Common myeloid progenitor, CD34-positive (primary cell): ENCODE data around the gene TMEM242.

ENCODE experiments used
- CTCF ChIA-PET: fragments of 350-600 bp; sonication (Branson Sonifier 250); formaldehyde crosslinking; loops from one replicate; lab custom pipeline; 2021; ENCODE audit warnings: antibody characterized with exemption; lab: Charles Lee
- POLR2A ChIA-PET: fragments of 350-600 bp; sonication (Branson Sonifier 250); formaldehyde crosslinking; loops from one replicate; lab custom pipeline; 2021; ENCODE audit warnings: antibody characterized with exemption; lab: Charles Lee
- DNase-seq, 3 donors: peaks; one replicate each; pipeline versions ENCODE4 v3.0.0 to v3.0.0-alpha.2; 2013
- H3K27ac ChIP-seq, 2 experiments: 1 replicate in 1 of 2; 2 replicates in 1 of 2; pipeline ENCODE4 v1.7.0; 2013; ENCODE audit warnings: inconsistent platforms in 2 of 2, low read length in 2 of 2, mild to moderate bottlenecking in 2 of 2, low read depth in 1 of 2, moderate library complexity in 1 of 2; ENCODE audit not compliant: severe bottlenecking in 2 of 2, insufficient read depth in 1 of 2, poor library complexity in 1 of 2
- H3K27me3 ChIP-seq, 5 experiments: replicated peaks in 2 of 5; 1 replicate in 3 of 5; 2 replicates in 2 of 5; pipeline versions ENCODE4 v1.6.1 to v1.7.0; 2013; ENCODE audit warnings: low read length in 4 of 5, mild to moderate bottlenecking in 2 of 5, moderate library complexity in 2 of 5, inconsistent platforms in 1 of 5; ENCODE audit not compliant: insufficient read depth in 5 of 5, control insufficient read depth in 4 of 5
- H3K36me3 ChIP-seq, 4 experiments: 1 replicate in 2 of 4; 2 replicates in 2 of 4; pipeline versions ENCODE4 v1.6.1 to v1.7.0; 2013; ENCODE audit warnings: low read length in 3 of 4, control low read depth in 1 of 4, mild to moderate bottlenecking in 1 of 4; ENCODE audit not compliant: control insufficient read depth in 4 of 4, insufficient read depth in 4 of 4
- H3K4me1 ChIP-seq, 4 experiments: 1 replicate in 3 of 4; 2 replicates in 1 of 4; pipeline versions ENCODE4 v1.6.1 to v1.7.1; 2013; ENCODE audit warnings: low read length in 3 of 4, mild to moderate bottlenecking in 3 of 4, control low read depth in 1 of 4, inconsistent platforms in 1 of 4, moderate library complexity in 1 of 4; ENCODE audit not compliant: control insufficient read depth in 4 of 4, insufficient read depth in 4 of 4; ENCODE audit errors: control extremely low read depth in 1 of 4
- H3K4me3 ChIP-seq, 7 experiments: 1 replicate in 4 of 7; 2 replicates in 3 of 7; pipeline versions ENCODE4 v1.5.1 to v1.7.0; 2013; ENCODE audit warnings: mild to moderate bottlenecking in 7 of 7, low read length in 6 of 7, moderate library complexity in 6 of 7, inconsistent platforms in 2 of 7, low read depth in 2 of 7, control low read depth in 1 of 7; ENCODE audit not compliant: insufficient read depth in 4 of 7, control insufficient read depth in 1 of 7; ENCODE audit errors: extremely low read depth in 1 of 7
- H3K9me3 ChIP-seq, 5 experiments: 1 replicate in 4 of 5; 2 replicates in 1 of 5; pipeline versions ENCODE4 v1.6.1 to v1.7.1; 2013; ENCODE audit warnings: low read length in 4 of 5, mild to moderate bottlenecking in 2 of 5, inconsistent platforms in 1 of 5, low read depth in 1 of 5, moderate library complexity in 1 of 5; ENCODE audit not compliant: control insufficient read depth in 4 of 5, insufficient read depth in 2 of 5; ENCODE audit errors: control extremely low read depth in 1 of 5
- WGBS: methylation state at CpG from one replicate; pipeline ENCODE4 v1.1.5; 2013; ENCODE audit not compliant: insufficient coverage; 5-methylcytosine and 5-hydroxymethylcytosine counted together

The TMEM242 gene

DNA sequence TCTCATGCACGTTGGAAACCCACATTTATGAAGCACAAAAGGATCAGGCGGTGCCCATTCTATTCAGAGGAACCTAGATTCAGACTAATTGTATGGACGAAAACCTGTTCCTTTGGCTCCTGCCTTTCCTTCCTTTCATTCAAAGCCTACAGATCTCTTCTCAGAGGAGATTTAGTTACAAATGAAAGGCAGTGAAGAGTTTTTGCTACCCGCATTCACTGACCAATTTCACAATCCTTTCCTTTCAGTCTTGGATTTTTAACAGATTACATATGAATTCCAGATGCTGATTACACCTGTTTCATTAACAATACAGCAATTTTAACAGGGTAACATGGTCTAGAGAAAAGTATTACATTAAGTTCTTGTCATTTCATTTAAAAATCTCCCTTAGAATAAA lies 32.0 kb downstream of the TMEM242 start:
- Histone ChIP-seq H3K4me1 (peaks cover 0 to 2% (median 0%) of the 10 kb centered on the region in 4 experiments), H3K9me3 (no peaks in the 10 kb centered on the region), H3K4me3 (no peak overlapping the region), H3K36me3 (peaks cover 8 to 34% (median 20%) of the 10 kb centered on the region in 4 experiments), H3K27me3 (no peaks in the 10 kb centered on the region), H3K27ac (no peak overlapping the region)
- no peak for DNase-seq
- WGBS, result 100% methylated on average over 2 of the region's 4 CpGs
- ChIA-PET POLR2A (no interaction called here), CTCF (no interaction called here)

DNA sequence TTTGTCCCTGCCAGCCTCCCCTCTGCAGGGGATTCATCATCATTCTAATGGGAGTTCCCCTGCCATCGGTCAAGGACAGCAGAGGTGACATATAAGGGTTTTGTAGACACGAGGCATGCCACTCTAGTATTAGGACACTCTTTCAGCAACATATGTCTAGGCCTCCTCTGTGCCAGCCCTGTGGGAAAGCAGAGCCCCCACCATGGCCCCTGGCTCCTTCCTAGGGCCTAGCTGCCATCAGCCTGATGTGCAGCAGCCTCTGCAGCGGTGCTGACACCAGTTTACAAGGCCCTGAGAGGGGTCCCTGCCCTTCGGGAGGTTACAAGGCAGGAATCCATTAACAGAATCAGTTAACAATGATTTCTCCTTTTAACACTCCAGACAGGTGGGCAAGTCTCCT lies 32.5 kb downstream of the TMEM242 start:
- POLR2A ChIA-PET, result no interaction called here
- CTCF ChIA-PET, result no interaction called here
- 97% methylated on average over 4 of the region's 4 CpGs for WGBS

DNA sequence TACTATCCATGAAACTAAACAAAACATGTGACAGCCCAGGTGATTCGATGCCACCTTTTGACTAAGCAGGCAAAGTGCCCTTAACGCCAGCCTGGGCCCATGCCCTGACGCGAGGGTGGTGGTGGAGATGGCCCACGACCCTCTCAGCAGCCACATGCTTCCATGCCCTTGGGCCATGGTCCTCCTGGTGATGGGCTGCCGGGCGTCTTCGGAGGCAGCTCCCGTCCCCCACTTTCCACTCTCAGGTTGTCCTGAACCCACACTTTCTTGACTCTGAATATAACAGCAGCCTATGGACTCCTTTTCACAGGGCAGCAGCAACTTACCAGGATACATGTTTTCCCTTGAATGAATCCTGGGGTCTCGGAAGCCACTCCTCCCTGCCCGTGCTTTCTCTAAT lies 33.6 kb downstream of the TMEM242 start:
- Histone ChIP-seq H3K27me3 (no peaks in the 10 kb centered on the region), H3K4me1 (peaks cover 0 to 2% (median 0%) of the 10 kb centered on the region in 4 experiments), H3K36me3 (peaks cover 8 to 36% (median 20%) of the 10 kb centered on the region in 4 experiments), H3K4me3 (no peak overlapping the region), H3K9me3 (no peaks in the 10 kb centered on the region), H3K27ac (no peak overlapping the region)
- ChIA-PET POLR2A (no interaction called here), CTCF (interaction anchor here (1.9 kb wide), 1 partner anchor 15 kb away, joined by 9 read pairs; no protein-coding TSS in a partner anchor)
- 96% methylated on average over 11 of the region's 11 CpGs for WGBS
- no peak for DNase-seq

More for the DNA sequence above, 32.5 kb downstream of the TMEM242 start:
- Histone ChIP-seq H3K4me3 (no peak overlapping the region), H3K36me3 (peaks cover 8 to 34% (median 20%) of the 10 kb centered on the region in 4 experiments), H3K27me3 (no peaks in the 10 kb centered on the region), H3K9me3 (no peaks in the 10 kb centered on the region), H3K4me1 (peaks cover 0 to 2% (median 0%) of the 10 kb centered on the region in 4 experiments), H3K27ac (no peak overlapping the region)
- no peak for DNase-seq

DNA sequence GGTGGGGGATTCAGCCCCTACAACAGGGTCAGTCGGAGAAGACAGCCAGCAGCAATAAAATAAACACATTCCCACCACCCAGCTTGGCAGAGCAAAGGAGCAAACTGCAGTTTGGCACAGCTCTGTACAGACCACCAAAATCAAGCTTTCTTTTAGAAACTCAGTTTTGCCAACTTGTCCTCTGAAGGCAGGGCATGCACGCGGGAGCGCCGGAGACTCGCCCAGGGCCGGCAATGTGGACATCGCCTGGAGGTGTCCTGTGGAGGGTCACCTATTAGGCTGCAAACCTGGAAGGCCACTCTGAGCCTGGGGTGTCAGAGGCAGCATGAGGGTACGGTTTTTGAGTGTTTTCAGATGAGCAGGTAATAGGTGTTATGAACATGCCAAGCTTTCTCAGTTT lies 34.7 kb downstream of the TMEM242 start:
- Histone ChIP-seq H3K4me3 (no peak overlapping the region), H3K9me3 (no peaks in the 10 kb centered on the region), H3K36me3 (peaks cover 8 to 36% (median 20%) of the 10 kb centered on the region in 4 experiments), H3K4me1 (peaks cover 0 to 2% (median 0%) of the 10 kb centered on the region in 4 experiments), H3K27me3 (no peaks in the 10 kb centered on the region), H3K27ac (no peak overlapping the region)
- POLR2A ChIA-PET, result interaction anchor here (0.6 kb wide), 1 partner anchor 12 kb away, joined by 4 read pairs; no protein-coding TSS in a partner anchor
- CTCF ChIA-PET, result interaction anchor here (0.6 to 1.9 kb wide), 4 partner anchors 14 to 357 kb away, joined by 3 to 9 read pairs (median 4); no protein-coding TSS in a partner anchor
- 100% methylated on average over 7 of the region's 9 CpGs for WGBS
- no peak for DNase-seq

DNA sequence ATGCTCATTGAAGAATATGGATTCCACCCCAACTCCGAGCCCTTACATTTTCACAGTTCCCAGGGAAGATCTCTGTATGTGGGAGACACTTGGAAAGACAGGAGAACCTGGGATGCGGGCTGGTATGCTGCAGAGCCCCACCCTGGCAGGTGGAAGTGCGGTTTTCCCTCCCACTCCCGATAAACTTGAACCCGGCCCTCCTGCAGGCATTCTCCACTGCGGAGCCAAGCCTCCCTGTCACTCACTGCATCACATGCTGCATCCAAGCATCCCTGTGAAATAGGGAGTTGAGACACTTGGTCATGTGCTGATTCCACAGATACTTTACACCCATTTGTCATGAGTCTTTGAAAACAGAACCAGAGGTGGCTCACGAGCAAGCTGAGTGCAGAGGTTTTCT lies 35.4 kb downstream of the TMEM242 start:
- 95% methylated on average over 6 of the region's 7 CpGs for WGBS
- Histone ChIP-seq H3K36me3 (peaks cover 8 to 36% (median 19%) of the 10 kb centered on the region in 4 experiments), H3K4me3 (no peak overlapping the region), H3K4me1 (peaks cover 0 to 2% (median 0%) of the 10 kb centered on the region in 4 experiments), H3K27ac (no peak overlapping the region), H3K27me3 (no peaks in the 10 kb centered on the region), H3K9me3 (no peaks in the 10 kb centered on the region)
- ChIA-PET CTCF (interaction anchor here (1.5 to 1.9 kb wide), 2 partner anchors 13 to 52 kb away, joined by 3 to 9 read pairs; no protein-coding TSS in a partner anchor), POLR2A (no interaction called here)
- no peak for DNase-seq

DNA sequence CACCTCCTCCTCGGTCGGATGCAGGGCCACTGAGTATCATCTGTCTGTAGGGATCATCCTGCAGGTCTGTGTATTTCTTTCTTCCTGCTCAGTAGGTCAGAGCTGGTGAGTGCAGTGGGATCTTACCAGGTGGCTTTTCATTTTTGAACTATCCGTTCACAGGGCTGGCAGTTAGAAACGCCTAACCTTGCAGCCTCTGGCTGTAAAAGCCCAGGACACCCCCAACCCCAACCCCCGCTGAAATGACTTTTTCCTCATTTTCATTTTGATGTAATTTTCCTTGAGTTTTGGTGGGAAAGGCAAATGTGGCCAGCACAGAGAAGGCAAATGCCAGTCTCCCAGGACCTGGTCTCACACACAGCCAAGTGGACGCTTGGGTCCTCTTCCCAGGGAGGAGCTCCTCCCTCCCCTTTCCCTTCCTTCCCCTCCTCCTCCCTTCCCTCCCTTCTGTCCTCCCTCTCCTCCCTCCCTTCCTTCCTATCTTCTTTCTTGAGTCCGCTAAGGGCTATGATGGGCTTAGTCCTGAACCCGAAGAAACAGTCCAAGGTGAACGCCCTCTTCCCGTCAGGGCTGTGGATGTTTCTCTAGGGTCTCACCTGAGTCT lies 36.0 kb downstream of the TMEM242 start:
- Histone ChIP-seq H3K27ac (no peak overlapping the region), H3K9me3 (no peaks in the 10 kb centered on the region), H3K4me1 (no peaks in the 10 kb centered on the region), H3K27me3 (no peaks in the 10 kb centered on the region), H3K4me3 (no peak overlapping the region), H3K36me3 (peaks cover 5 to 33% (median 16%) of the 10 kb centered on the region in 4 experiments)
- DNase-seq, result no peak
- ChIA-PET POLR2A (no interaction called here), CTCF (interaction anchor here (0.7 kb wide), 1 partner anchor 11 kb away, joined by 3 read pairs; no protein-coding TSS in a partner anchor)
- WGBS, result 95% methylated on average over 8 of the region's 10 CpGs

DNA sequence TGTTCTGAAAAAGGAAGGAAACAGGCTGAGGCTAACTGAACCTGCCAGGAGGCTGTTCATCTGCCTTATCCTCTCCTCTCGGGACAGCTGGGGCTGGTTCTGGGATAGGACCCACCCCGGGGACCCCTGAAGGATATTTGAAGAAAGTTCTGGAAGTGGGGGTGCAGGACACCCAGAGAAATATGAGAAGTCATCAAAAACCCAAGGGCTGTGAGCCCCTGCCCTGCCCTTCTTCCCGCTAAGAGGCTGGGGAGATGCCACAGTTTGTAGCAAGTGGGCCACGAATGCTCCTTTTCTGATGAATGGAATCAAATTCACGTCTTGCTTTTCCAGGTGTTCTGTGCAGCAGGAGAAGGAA lies 37.9 kb downstream of the TMEM242 start:
- Histone ChIP-seq H3K27me3 (no peaks in the 10 kb centered on the region), H3K36me3 (peaks cover 5 to 18% (median 11%) of the 10 kb centered on the region in 4 experiments), H3K27ac (no peak overlapping the region), H3K4me3 (no peak overlapping the region), H3K4me1 (peaks cover 0 to 2% (median 0%) of the 10 kb centered on the region in 4 experiments), H3K9me3 (no peaks in the 10 kb centered on the region)
- POLR2A ChIA-PET, result no interaction called here
- 88% methylated on average over 4 of the region's 5 CpGs for WGBS
- no peak for DNase-seq
- CTCF ChIA-PET, result interaction anchor here (1.2 to 2.6 kb wide), 4 partner anchors 8 to 50 kb away, joined by 4 to 12 read pairs (median 6); no protein-coding TSS in a partner anchor
